SKM-1 treated with dmso at 0.1 percent for 144 hours (cell line): ENCODE results near the gene SH2B3.

Experiments used
- DNase-seq: peaks from one replicate; lab custom pipeline; 2025; ENCODE audit not compliant: unreplicated experiment; lab: John Stamatoyannopoulos, UW

The SH2B3 gene

DNA sequence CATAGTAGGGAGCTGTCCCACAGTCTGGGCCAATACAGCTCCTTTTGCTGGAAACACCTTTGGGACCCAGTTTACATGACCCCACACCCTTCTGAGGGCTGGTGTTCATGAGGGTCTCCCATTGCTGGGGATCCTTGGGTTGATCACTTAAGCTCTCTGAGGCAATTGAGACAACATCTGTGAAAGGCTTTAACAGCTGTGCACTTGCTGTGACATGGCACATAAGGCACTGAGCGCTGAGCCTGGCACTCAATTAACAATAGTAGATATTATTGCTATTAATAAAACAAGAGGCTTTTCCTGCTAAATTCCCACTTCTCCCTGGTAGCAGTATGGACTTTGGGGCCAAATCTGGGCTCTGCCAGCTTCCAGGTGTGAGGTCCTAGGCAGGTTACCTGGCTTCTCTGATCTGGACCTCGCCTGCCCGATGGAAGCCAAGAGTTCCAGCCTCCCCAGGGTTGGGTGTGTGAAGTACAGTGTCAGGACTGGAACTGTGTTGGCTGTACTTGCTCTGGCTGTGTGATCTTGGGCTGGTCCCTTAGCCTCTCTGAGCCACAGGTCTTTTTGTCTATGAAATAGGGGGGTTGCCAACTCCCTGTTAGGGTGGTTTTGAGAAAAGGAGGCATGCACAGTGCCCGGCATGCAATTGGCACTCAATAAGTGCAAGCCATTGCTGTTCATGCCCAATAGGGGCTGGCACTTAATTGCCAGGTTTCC lies 3.1 kb downstream of the SH2B3 start:
- DNase-seq, result no peak

DNA sequence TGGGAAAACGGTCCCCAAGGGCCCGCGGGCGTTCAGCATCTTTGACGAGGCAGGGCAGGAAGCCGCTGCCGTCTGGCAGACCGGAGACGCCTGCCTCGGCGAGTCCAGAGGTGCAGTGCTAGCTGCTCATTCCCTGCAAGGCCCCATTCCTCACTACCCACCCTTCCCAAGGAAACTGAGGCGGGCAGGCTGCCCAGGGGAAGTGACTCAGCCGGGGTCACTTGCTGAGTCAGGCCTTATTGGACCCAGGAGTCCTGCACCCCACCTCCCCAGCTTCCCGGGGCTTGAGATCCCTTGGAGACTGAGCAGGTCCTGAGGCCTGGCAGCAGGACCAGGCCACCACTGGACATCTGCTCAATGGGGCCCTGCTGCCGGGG lies 3.7 kb downstream of the SH2B3 start:
- DNase-seq, result no peak

- no peak for DNase-seq
Observed at GRCh38 chr12:111409780-111410430, 4.2 kb downstream of the SH2B3 start.

GRCh38 chr12:111410431-111411184 lies 4.9 kb downstream of the SH2B3 start:
- no peak for DNase-seq

- no peak for DNase-seq
Observed at GRCh38 chr12:111411185-111411764, 5.6 kb downstream of the SH2B3 start.

DNA sequence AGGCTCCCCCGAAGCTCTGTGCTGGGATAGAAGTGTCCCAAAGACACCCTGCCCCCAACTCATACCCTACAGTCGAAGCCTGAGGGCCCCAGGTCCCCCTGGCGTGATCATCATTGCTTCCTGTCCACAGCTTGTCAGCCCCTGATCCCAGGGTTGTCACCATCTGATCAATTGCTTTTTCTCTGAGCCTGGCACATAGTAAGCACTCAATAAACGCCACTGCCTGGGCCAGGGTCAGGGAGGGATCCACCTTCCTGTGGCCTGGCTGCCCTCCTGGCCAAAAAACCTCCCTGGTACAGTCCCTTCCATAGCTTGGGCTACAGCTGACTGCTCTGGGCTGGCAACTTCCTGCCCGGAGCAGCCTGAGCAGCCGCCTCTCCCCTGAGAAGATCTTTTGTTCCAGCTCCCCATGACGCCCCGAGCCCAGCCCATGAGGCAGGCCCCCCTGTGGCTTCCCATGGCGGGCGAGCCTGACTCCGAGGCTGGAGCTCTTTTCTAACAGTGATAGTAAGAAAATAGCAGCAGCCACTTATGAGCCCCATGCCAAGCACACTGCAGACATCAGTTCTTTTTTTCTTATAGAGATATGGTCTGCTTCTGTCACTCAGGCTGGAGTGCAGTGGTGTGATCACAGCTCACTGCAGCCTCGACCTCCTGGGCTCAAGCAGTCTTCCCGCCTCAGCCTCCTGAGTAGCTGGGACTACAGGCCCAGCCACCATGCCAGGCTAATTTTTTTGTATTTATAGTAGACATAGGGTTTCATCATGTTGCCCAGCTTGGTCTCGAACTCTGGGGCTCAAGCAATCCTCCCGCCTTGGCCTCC lies 6.5 kb downstream of the SH2B3 start:
- DNase-seq, result no peak

DNA sequence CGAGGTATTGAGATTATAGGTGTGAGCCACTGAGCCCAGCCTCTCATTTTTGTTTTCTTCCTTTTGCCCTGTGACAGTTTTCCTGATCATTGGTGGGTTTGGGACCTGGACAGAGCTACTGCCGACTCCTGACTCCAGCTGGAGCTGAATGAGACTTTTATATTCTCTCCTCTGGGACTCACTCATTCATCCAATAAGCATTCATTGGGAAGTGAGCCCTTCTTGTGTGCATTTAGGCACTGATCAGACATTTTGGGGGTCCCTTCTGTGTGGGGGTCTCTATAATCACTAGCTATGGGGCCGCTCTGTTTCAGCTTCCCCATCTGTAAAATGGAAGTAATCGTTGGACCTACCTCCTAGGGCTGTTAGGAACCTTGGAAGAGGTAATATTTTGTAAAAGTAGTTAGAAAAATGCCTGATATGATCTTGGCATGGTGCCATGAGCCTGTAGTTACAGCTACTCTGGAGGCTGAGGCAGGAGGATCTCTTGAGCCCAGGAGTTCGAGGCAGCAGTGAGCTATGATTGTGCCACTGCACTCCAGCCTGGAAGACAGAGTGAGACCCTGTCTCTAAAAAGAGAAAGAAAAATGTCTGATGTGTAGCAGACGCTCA lies 7.2 kb downstream of the SH2B3 start:
- DNase-seq, result no peak

- DNase-seq, result no peak
Observed at GRCh38 chr12:111413442-111414086, 7.8 kb downstream of the SH2B3 start.

GRCh38 chr12:111414711-111415252 lies 9.1 kb downstream of the SH2B3 start:
- DNase-seq, result no peak

DNA sequence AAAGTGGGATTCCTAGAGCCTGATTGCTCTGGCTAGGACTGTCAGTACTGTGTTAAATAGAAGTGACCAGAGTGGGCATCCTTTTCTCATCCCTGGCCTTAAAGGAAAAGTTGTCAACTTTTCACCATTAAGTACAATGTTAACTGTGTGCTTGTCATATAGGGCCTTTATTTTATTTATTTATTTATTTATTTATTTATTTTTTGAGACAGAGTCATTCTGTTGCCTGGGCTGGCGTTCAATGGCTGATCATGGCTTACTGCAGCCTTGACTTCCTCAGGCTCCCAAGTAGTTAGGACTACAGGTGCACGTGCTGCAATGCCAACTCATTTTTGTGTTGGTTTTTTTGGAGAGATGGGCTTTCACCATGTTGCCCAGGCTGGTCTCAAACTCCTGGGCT lies 11.6 kb downstream of the SH2B3 start:
- DNase-seq, result no peak

DNA sequence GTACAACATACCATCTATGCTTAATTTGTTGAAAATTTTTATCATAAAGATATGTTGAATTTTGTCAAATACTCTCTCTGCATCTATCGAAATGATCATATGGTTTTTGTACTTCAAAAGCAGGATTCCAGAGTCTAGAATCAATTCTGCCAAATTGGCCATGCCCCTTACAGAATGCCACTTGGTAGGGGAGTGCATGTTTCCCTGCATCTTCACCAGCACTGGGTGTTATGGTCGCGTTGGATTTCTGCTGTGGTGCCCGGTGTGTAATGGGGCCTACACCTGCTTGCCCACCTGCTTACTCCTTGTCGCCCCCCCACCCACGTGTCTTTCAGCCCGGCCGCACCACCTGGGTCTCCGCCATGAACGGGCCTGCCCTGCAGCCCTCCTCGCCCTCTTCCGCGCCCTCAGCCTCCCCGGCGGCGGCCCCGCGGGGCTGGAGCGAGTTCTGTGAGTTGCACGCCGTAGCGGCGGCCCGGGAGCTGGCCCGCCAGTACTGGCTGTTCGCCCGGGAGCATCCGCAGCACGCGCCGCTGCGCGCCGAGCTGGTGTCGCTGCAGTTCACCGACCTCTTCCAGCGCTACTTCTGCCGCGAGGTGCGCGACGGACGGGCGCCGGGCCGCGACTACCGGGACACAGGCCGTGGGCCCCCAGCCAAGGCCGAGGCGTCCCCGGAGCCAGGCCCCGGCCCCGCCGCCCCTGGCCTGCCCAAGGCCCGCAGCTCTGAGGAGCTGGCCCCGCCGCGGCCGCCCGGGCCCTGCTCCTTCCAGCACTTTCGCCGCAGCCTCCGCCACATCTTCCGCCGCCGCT lies 12.3 kb downstream of the SH2B3 start:
- DNase-seq, result no peak

DNA sequence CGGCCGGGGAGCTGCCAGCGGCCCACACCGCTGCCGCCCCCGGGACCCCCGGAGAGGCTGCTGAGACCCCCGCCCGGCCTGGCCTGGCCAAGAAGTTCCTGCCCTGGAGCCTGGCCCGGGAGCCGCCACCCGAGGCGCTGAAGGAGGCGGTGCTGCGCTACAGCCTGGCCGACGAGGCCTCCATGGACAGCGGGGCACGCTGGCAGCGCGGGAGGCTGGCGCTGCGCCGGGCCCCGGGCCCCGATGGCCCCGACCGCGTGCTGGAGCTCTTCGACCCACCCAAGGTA lies 12.8 kb downstream of the SH2B3 start:
- no peak for DNase-seq

GRCh38 chr12:111419784-111420183 lies 14.1 kb downstream of the SH2B3 start:
- DNase-seq, result no peak

- no peak for DNase-seq
Observed at GRCh38 chr12:111420494-111420893, 14.8 kb downstream of the SH2B3 start.

DNA sequence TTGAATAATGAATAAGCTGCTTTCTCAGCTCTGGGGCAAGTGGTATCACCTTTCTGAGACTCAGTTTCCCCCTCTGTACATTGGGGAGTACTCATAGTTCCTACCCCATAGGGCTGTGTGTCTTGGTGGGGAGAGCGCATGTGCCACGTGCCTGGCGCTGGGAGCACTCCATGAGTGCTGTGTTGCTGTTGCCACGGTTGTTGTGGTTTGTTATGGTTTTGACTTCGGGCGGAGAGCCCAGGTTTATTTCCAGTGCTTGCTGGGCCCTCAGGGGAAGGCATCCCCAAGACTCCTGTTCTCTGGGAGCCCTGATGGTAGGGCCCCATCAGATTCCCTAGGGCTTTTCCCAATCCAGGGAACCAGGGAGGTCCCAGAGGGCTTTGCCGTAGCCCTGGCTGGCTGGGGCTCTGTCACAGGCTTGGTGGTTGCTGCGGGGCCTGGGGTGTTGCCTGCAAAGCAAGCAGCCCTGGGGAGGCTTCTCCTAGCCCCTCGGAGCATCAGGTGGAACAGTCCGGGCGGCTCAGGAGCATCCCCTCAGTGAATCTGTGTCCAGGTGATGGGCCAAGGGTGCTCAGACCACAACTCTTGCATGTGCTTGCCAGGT lies 18.6 kb downstream of the SH2B3 start:
- DNase-seq, result no peak

DNA sequence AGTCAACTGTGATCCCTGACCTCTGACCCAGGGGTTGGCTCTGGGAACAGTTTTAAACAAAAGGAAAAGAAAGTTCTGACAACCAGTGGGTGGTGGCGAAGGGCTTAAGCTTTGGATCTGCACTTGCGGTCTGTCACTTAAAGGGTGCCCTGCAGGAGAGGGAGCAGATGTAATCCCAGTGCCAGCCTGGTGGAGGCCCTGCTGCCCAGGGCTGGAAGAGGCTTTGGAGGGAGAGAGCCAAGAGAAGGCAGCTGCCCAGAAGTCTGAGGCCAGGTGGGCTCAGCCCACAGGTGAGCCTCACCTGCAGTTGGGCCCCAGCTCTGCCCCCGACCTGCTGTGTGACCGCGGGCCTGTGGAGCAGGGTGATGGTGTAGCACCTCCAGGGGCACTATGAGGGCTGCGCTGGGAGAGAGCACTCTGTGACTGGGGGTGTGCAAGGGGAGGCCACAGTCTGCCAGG lies 19.1 kb downstream of the SH2B3 start:
- no peak for DNase-seq

DNA sequence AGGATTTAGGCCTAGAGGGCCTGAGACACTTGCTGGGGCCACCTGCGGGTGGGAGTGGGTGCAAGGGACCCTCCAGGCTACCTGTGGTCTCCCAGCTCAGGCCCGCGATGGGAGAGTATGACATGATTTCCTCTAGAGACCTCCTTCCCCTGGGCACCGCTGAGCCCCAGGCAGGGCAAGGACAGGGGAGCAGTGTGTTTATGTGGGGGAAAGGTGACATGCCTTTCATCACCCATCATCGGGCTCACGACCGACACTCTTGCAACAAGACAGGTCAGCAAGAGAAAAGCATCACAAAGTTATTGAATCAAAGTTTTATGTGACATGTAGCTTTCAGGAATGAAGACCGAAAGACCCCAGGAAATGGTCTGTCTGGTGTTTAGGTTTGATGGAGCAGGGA lies 19.9 kb downstream of the SH2B3 start:
- no peak for DNase-seq

GRCh38 chr12:111426344-111427185 lies 20.8 kb downstream of the SH2B3 start:
- no peak for DNase-seq
